Measurements from ENCODE around the gene KLHL15. TPM values are rescaled to one million over a fixed set of nuclear protein-coding genes. Genes with fewer than 3 reads are reported as not detected.
"Not testable (repeated sequence)": the region's sequence is repeated elsewhere in the genome, so short reads cannot be mapped to it uniquely, and the experiment has no call there.

The KLHL15 gene
- total and polyA plus RNA-seq, 2 donors from 2014 or later = 2.2 to 7.2 TPM

GRCh38 chrX:23981711-23982110 lies 45.3 kb downstream of the KLHL15 start:
- no peak for TF ChIP-seq CTCF (IDR thresholded peaks at IDR 0.05; ENCODE audit: borderline replicate concordance, extremely low read depth, insufficient read depth)
- Histone ChIP-seq H3K9ac (ENCODE audit: low read length in 3 of 3) (no peak overlapping the region), H3K4me1 (ENCODE audit: control insufficient read depth in 2 of 3, insufficient read depth in 2 of 3, low read depth in 1 of 3, low read length in 3 of 3) (no peaks in the 10 kb centered on the region), H3K27me3 (ENCODE audit: control insufficient read depth, insufficient read depth, low read length) (peaks cover 16% of the 10 kb centered on the region), H3K4me3 (ENCODE audit: low read length in 3 of 3) (no peak overlapping the region), H3K27ac (ENCODE audit: low read depth in 2 of 2, low read length in 2 of 2) (no peak overlapping the region), H3K36me3 (ENCODE audit: control insufficient read depth in 2 of 3, insufficient read depth in 3 of 3, low read length in 3 of 3) (no peaks in the 10 kb centered on the region), H3K9me3 (ENCODE audit: control insufficient read depth in 2 of 3, insufficient read depth in 1 of 3, low read length in 3 of 3) (no peaks in the 10 kb centered on the region)
- intact Hi-C loops (cut with DNase I) = no loop called here
- DNase-seq (peak in 2 of 5 donors; percentile 25 to 31), FAIRE-seq (no peak)

DNA sequence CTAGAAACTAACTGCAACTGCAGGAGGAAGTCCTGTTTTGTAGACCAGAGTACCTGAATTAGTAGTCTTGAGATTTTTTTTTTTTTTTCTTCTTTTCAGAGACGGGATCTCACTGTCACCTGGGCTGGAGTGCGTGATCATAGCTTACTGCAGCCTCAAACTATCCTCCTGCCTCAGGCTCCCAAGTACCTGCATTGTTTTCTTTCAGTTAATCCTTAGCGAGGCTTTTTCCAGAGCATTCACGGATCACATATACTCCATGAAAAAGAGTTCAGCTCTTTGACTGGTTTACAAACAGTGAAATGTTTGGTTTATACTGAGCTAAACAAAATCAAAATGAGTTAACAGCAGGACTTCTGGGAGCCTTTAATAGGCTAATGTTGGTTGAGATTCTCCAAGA lies 45.8 kb downstream of the KLHL15 start:
- no peak for TF ChIP-seq CTCF (IDR thresholded peaks at IDR 0.05; ENCODE audit: borderline replicate concordance, extremely low read depth, insufficient read depth)
- H3K9ac ChIP-seq (ENCODE audit: low read length in 3 of 3) = no peak overlapping the region
- H3K27me3 ChIP-seq (ENCODE audit: control insufficient read depth, insufficient read depth, low read length) = peaks cover 16% of the 10 kb centered on the region
- H3K36me3 ChIP-seq (ENCODE audit: control insufficient read depth in 2 of 3, insufficient read depth in 3 of 3, low read length in 3 of 3) = no peaks in the 10 kb centered on the region
- no peak for DNase-seq
- H3K9me3 ChIP-seq (ENCODE audit: control insufficient read depth in 2 of 3, insufficient read depth in 1 of 3, low read length in 3 of 3) = no peaks in the 10 kb centered on the region
- H3K27ac ChIP-seq (ENCODE audit: low read depth in 2 of 2, low read length in 2 of 2) = no peak overlapping the region
- H3K4me3 ChIP-seq (ENCODE audit: low read length in 3 of 3) = no peak overlapping the region
- no peak for FAIRE-seq
- intact Hi-C loops (cut with DNase I) = no loop called here
- H3K4me1 ChIP-seq (ENCODE audit: control insufficient read depth in 2 of 3, insufficient read depth in 2 of 3, low read depth in 1 of 3, low read length in 3 of 3) = no peaks in the 10 kb centered on the region

DNA sequence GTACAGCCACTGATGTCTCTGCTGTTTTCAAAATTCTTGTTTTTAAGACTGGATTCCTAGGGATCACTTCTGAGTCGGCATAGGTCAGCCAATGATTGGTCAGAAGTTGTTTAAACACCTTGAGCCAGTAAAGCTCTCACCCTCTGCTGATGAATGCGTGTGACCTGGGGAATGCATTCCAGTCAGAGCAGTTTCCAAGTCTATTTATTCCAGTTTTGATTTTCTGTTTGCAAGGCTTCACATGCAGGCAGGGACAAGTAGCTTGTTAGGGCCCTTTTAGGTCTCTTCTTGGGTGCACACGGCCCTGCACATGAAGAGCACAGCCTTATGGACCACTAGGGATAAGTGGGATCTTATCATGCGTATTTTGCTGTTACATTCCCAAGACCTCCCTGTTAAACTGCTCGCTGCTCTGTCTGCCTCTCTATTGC lies 47.0 kb downstream of the KLHL15 start:
- Histone ChIP-seq H3K36me3 (ENCODE audit: control insufficient read depth in 2 of 3, insufficient read depth in 3 of 3, low read length in 3 of 3) (no peaks in the 10 kb centered on the region), H3K27me3 (ENCODE audit: control insufficient read depth, insufficient read depth, low read length) (peaks cover 12% of the 10 kb centered on the region), H3K9me3 (ENCODE audit: control insufficient read depth in 2 of 3, insufficient read depth in 1 of 3, low read length in 3 of 3) (no peaks in the 10 kb centered on the region), H3K4me1 (ENCODE audit: control insufficient read depth in 2 of 3, insufficient read depth in 2 of 3, low read depth in 1 of 3, low read length in 3 of 3) (no peaks in the 10 kb centered on the region), H3K27ac (ENCODE audit: low read depth in 2 of 2, low read length in 2 of 2) (no peak overlapping the region), H3K9ac (ENCODE audit: low read length in 3 of 3) (no peak overlapping the region), H3K4me3 (ENCODE audit: low read length in 3 of 3) (no peak overlapping the region)
- DNase-seq = peak in 3 of 5 donors; percentile 24 to 58 (median 54)
- FAIRE-seq = no peak
- TF ChIP-seq CTCF (IDR thresholded peaks at IDR 0.05; ENCODE audit: borderline replicate concordance, extremely low read depth, insufficient read depth) = no peak
- intact Hi-C loops (cut with DNase I) = no loop called here

DNA sequence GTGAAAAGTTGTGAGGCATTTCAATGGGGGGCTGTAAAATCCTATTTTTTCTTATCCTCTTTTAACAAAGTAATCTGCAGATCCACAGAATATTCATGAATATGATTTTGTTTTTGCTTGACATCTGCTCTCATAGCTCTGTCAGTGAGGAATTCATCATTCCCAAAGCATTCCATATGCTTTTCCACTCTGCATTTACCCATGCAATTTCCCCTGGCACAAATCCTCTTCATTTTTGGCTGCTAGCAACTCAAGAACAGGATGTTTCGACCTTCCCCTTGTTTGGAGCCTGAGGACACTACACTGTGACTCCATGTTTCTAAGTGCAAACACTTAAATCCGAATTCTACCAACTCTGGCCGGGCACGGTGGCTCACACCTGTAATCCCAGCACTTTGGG lies 48.5 kb downstream of the KLHL15 start:
- intact Hi-C loops (cut with DNase I) = no loop called here
- FAIRE-seq (no peak), DNase-seq (no peak)
- no peak overlapping the region for H3K4me3 ChIP-seq (ENCODE audit: low read length in 3 of 3)
- H3K27ac ChIP-seq (ENCODE audit: low read depth in 2 of 2, low read length in 2 of 2) = no peak overlapping the region
- H3K9me3 ChIP-seq (ENCODE audit: control insufficient read depth in 2 of 3, insufficient read depth in 1 of 3, low read length in 3 of 3) = no peaks in the 10 kb centered on the region
- H3K36me3 ChIP-seq (ENCODE audit: control insufficient read depth in 2 of 3, insufficient read depth in 3 of 3, low read length in 3 of 3) = no peaks in the 10 kb centered on the region
- TF ChIP-seq CTCF (IDR thresholded peaks at IDR 0.05; ENCODE audit: borderline replicate concordance, extremely low read depth, insufficient read depth) = no peak
- no peaks in the 10 kb centered on the region for H3K4me1 ChIP-seq (ENCODE audit: control insufficient read depth in 2 of 3, insufficient read depth in 2 of 3, low read depth in 1 of 3, low read length in 3 of 3)
- no peak overlapping the region for H3K9ac ChIP-seq (ENCODE audit: low read length in 3 of 3)
- H3K27me3 ChIP-seq (ENCODE audit: control insufficient read depth, insufficient read depth, low read length) = peaks cover 12% of the 10 kb centered on the region

DNA sequence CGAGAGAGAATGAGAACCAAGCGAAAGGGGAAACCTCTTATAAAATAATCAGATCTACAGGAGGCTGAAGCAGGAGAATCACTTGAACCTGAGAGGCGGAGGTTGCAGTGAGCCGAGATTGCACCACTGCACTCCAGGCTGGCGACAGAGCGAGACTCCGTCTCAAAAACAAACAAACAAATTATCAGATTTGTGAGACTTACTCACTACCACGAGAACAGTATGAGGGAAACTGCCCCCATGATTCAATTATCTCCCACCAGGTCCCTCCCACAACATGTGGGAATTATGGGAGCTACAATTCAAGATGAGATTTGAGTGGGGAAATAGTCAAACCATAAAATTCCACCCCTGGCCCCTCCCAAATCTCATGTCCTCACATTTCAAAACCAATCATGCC lies 61.4 kb downstream of the KLHL15 start:
- DNase-seq; H3K9ac ChIP-seq (ENCODE audit: low read length in 3 of 3); H3K4me1 ChIP-seq (ENCODE audit: control insufficient read depth in 2 of 3, insufficient read depth in 2 of 3, low read depth in 1 of 3, low read length in 3 of 3); FAIRE-seq; H3K4me3 ChIP-seq (ENCODE audit: low read length in 3 of 3); H3K9me3 ChIP-seq (ENCODE audit: control insufficient read depth in 2 of 3, insufficient read depth in 1 of 3, low read length in 3 of 3); H3K36me3 ChIP-seq (ENCODE audit: control insufficient read depth in 2 of 3, insufficient read depth in 3 of 3, low read length in 3 of 3); intact Hi-C loops (cut with DNase I); H3K27ac ChIP-seq (ENCODE audit: low read depth in 2 of 2, low read length in 2 of 2); H3K27me3 ChIP-seq (ENCODE audit: control insufficient read depth, insufficient read depth, low read length): not testable (repeated sequence)

Measured in kidney (tissue), 14 donors.